GM23338 (cell line): ENCODE results near the gene LAMB1. TPM values are rescaled to one million over a fixed set of nuclear protein-coding genes. Genes with fewer than 3 reads are reported as not detected.

Experiments used
- ATAC-seq: fragments of 200-7000 bp; cut with Tn5 transposase; 3 replicates; pipeline ENCODE4 v1.9.1; 2020
- DNase-seq: peaks from one replicate; pipeline ENCODE4 v3.0.0-alpha.2; 2015; ENCODE audit warnings: low spot score
- H2AFZ ChIP-seq: fragments of 200-600 bp; sonication (generic); 2 replicates; pipeline ENCODE4 v1.8.0; 2016; ENCODE audit warnings: antibody characterized with exemption, mild to moderate bottlenecking, moderate library complexity
- H3F3A ChIP-seq: fragments of 200-600 bp; sonication (generic); replicated peaks from 2 replicates; pipeline ENCODE4 v1.8.0; 2017; ENCODE audit warnings: antibody characterized with exemption, mixed run types, low read depth
- H3K27ac ChIP-seq: fragments of 200-600 bp; sonication (generic); 2 replicates; pipeline ENCODE4 v1.6.1; 2016; ENCODE audit warnings: low read depth
- H3K27me3 ChIP-seq: fragments of 200-600 bp; sonication (generic); 2 replicates; pipeline ENCODE4 v1.8.0; 2016; ENCODE audit warnings: mild to moderate bottlenecking, mixed run types, moderate library complexity; ENCODE audit not compliant: insufficient read depth
- H3K36me3 ChIP-seq: fragments of 200-600 bp; sonication (generic); 2 replicates; pipeline ENCODE4 v1.8.0; 2016; ENCODE audit warnings: mild to moderate bottlenecking; ENCODE audit not compliant: insufficient read depth
- H3K4me1 ChIP-seq: fragments of 200-600 bp; sonication (generic); 2 replicates; pipeline ENCODE4 v1.8.0; 2016; ENCODE audit warnings: mild to moderate bottlenecking, moderate library complexity; ENCODE audit not compliant: insufficient read depth
- H3K4me2 ChIP-seq: fragments of 200-600 bp; sonication (generic); 2 replicates; pipeline ENCODE4 v1.7.1; 2017; ENCODE audit warnings: mixed run types
- H3K4me3 ChIP-seq: fragments of 200-600 bp; sonication (generic); 2 replicates; pipeline ENCODE4 v1.6.1; 2016; ENCODE audit warnings: mixed run types
- H3K79me2 ChIP-seq: fragments of 200-600 bp; sonication (generic); replicated peaks from 2 replicates; pipeline ENCODE4 v1.8.0; 2017; ENCODE audit warnings: mild to moderate bottlenecking; ENCODE audit not compliant: insufficient read depth
- H3K9me2 ChIP-seq: fragments of 200-600 bp; sonication (generic); 2 replicates; pipeline ENCODE4 v1.8.0; 2017; ENCODE audit not compliant: insufficient read depth
- H4K20me1 ChIP-seq: fragments of 200-600 bp; sonication (generic); replicated peaks from 2 replicates; pipeline ENCODE4 v1.8.0; 2017; ENCODE audit warnings: mild to moderate bottlenecking; ENCODE audit not compliant: insufficient read depth
- H3K27ac Mint-ChIP-seq: 2 replicates; pipeline ENCODE4 v1.8.0; 2020; ENCODE audit warnings: inconsistent platforms, mild to moderate bottlenecking, moderate library complexity, mixed read lengths
- H3K27me3 Mint-ChIP-seq: 3 replicates; pipeline ENCODE4 v1.8.0; 2022; ENCODE audit warnings: low read depth, mild to moderate bottlenecking, moderate library complexity, mixed read lengths, inconsistent platforms; ENCODE audit not compliant: insufficient read depth, poor library complexity
- H3K36me3 Mint-ChIP-seq: 3 replicates; pipeline ENCODE4 v1.8.0; 2021; ENCODE audit warnings: low read depth, mild to moderate bottlenecking, inconsistent platforms, moderate library complexity, mixed read lengths
- H3K4me1 Mint-ChIP-seq: 3 replicates; pipeline ENCODE4 v1.8.0; 2020; ENCODE audit warnings: mild to moderate bottlenecking, inconsistent platforms, mixed read lengths
- H3K4me3 Mint-ChIP-seq: 3 replicates; pipeline ENCODE4 v1.8.0; 2021; ENCODE audit warnings: moderate library complexity, mild to moderate bottlenecking, inconsistent platforms, mixed read lengths
- H3K9me3 Mint-ChIP-seq: 3 replicates; pipeline ENCODE4 v1.8.0; 2020; ENCODE audit warnings: moderate library complexity, mild to moderate bottlenecking, inconsistent platforms, mixed read lengths
- CTCF ChIP-seq, 2 experiments: fragments of 200-600 bp in 1 of 2; sonication (generic) in 1 of 2; conservative IDR thresholded peaks; 2 replicates each; pipeline versions ENCODE4 v1.5.1 to v1.6.1; 2016 to 2017; ENCODE audit warnings: antibody characterized with exemption in 2 of 2, low read depth in 2 of 2, mild to moderate bottlenecking in 2 of 2, moderate library complexity in 1 of 2
- ETS1 ChIP-seq: IDR thresholded peaks from 2 replicates; pipeline ENCODE4 v1.6.1; 2016; ENCODE audit warnings: antibody characterized with exemption
- EZH2 ChIP-seq: fragments of 200-600 bp; sonication (generic); IDR thresholded peaks from one replicate; pipeline ENCODE4 v1.8.0; 2017; ENCODE audit warnings: antibody characterized with exemption, mild to moderate bottlenecking, low read depth; ENCODE audit not compliant: unreplicated experiment
- JUNB ChIP-seq: IDR thresholded peaks from one replicate; pipeline ENCODE4 v1.6.1; 2016; ENCODE audit warnings: antibody characterized with exemption; ENCODE audit not compliant: unreplicated experiment
- NANOG ChIP-seq: IDR thresholded peaks from 2 replicates; pipeline ENCODE4 v1.6.1; 2016; ENCODE audit warnings: antibody characterized with exemption, borderline replicate concordance
- REST ChIP-seq: IDR thresholded peaks from one replicate; pipeline ENCODE4 v1.6.1; 2018; ENCODE audit warnings: antibody characterized with exemption; ENCODE audit not compliant: unreplicated experiment
- ZNF114 ChIP-seq: fragments of 250-450 bp; sonication (Bioruptor Pico); IDR thresholded peaks from 2 replicates; pipeline ENCODE4 v1.5.0; 2020; ENCODE audit warnings: mild to moderate bottlenecking, moderate library complexity
- ZNF331 ChIP-seq: fragments of 250-450 bp; sonication (Bioruptor Pico); IDR thresholded peaks from 2 replicates; pipeline ENCODE4 v1.5.0; 2020; ENCODE audit warnings: low read depth, mild to moderate bottlenecking, moderate library complexity
- ZNF462 ChIP-seq: fragments of 250-450 bp; sonication (Bioruptor Pico); IDR thresholded peaks from 2 replicates; pipeline ENCODE4 v1.5.0; 2020; ENCODE audit warnings: mild to moderate bottlenecking, moderate library complexity
- polyA plus RNA-seq: library from polyadenylated mRNA; unstranded; fragments of >200 nt; fragmentation: Nextera tagmentation; extraction: Ambion mirVana; gene quantifications from 2 replicates; pipeline ENCODE4 v1.2.1, GENCODE V29; 2016
- total RNA-seq: library from RNA; depleted of rRNA; stranded (reverse); fragments of >200 nt; shearing (Covaris generic); gene quantifications from 2 replicates; pipeline ENCODE4 v1.2.3, GENCODE V29; 2014

The LAMB1 gene
- total and polyA plus RNA-seq, 2 experiments from 2014 or later, result 53.5 to 57.8 TPM

- TF ChIP-seq ETS1, result no peak
- no peak for TF ChIP-seq JUNB
- TF ChIP-seq ZNF114 (CRISPR knock-in tag), result no peak
- TF ChIP-seq ZNF331 (CRISPR knock-in tag), result no peak
- no peak for TF ChIP-seq CTCF (conservative IDR thresholded peaks at IDR 0.05; ENCODE audit: low read depth in 2 of 2)
- no peak for TF ChIP-seq NANOG
- TF ChIP-seq ZNF462 (CRISPR knock-in tag), result no peak
- no peak for TF ChIP-seq EZH2
- TF ChIP-seq REST, result no peak
- Histone ChIP-seq H3K4me3 (no peak overlapping the region), H3K4me2 (no peak overlapping the region), H3K27me3 (no peaks in the 10 kb centered on the region), H3F3A (no peaks in the 10 kb centered on the region), H3K4me1 (no peaks in the 10 kb centered on the region), H3K36me3 (peaks cover 24% of the 10 kb centered on the region; the same call in 1 of the 2 replicates), H4K20me1 (peaks cover 4% of the 10 kb centered on the region; the same call in 1 of the 2 replicates), H3K27ac (no peak overlapping the region), H3K9me2 (no peaks in the 10 kb centered on the region), H3K79me2 (peaks cover 35% of the 10 kb centered on the region), H2AFZ (no peak overlapping the region)
- no peak for DNase-seq
- no peaks in the 10 kb centered on the region for H3K27me3 Mint-ChIP-seq
- H3K9me3 Mint-ChIP-seq, result no peaks in the 10 kb centered on the region
- H3K36me3 Mint-ChIP-seq, result peaks cover 56% of the 10 kb centered on the region
- H3K4me3 Mint-ChIP-seq, result no peak overlapping the region
- no peaks in the 10 kb centered on the region for H3K4me1 Mint-ChIP-seq
- no peak for ATAC-seq
- H3K27ac Mint-ChIP-seq, result no peak overlapping the region
Measured at GRCh38 chr7:107909445-107909844, 93.5 kb downstream of the LAMB1 start.
